Tibial nerve (tissue), 4 donors: ENCODE results near the gene HPS5. TPM values are rescaled to one million over a fixed set of nuclear protein-coding genes. Genes with fewer than 3 reads are reported as not detected.

Experiments used
- DNase-seq, 2 donors: peaks; one replicate each; pipeline ENCODE4 v3.0.0-alpha.2; 2019; ENCODE audit warnings: low spot score in 2 of 2
- H3K27ac ChIP-seq, 4 donors: fragments of 200-600 bp; sonication (generic) in 3 of 4; one replicate each; pipeline ENCODE4 v1.5.1; 2017 to 2019; ENCODE audit warnings: mild to moderate bottlenecking in 1 of 4
- H3K27me3 ChIP-seq, 2 donors: fragments of 200-600 bp; sonication (generic) in 1 of 2; one replicate each; pipeline versions ENCODE4 v1.5.1 to v1.6.0; 2017 to 2019
- H3K36me3 ChIP-seq, 3 donors: fragments of 200-600 bp; sonication (generic); one replicate each; pipeline ENCODE4 v1.5.1; 2018 to 2019
- H3K4me1 ChIP-seq, 4 donors: fragments of 200-600 bp; sonication (generic) in 3 of 4; one replicate each; pipeline ENCODE4 v1.5.1; 2017 to 2019
- H3K4me3 ChIP-seq, 4 donors: fragments of 200-600 bp; sonication (generic) in 3 of 4; one replicate each; pipeline ENCODE4 v1.5.1; 2017 to 2019; ENCODE audit warnings: mild to moderate bottlenecking in 1 of 4, moderate library complexity in 1 of 4
- H3K9me3 ChIP-seq, 4 donors: fragments of 200-600 bp; sonication (generic) in 3 of 4; one replicate each; pipeline ENCODE4 v1.5.1; 2017 to 2019
- EP300 ChIP-seq, 2 donors: sonication (generic); formaldehyde crosslinking; IDR thresholded peaks; one replicate each; pipeline ENCODE4 v1.6.1; 2017; ENCODE audit warnings: antibody characterized with exemption in 2 of 2, mild to moderate bottlenecking in 1 of 2
- POLR2A ChIP-seq, 2 donors: fragments of 450-650 bp; IDR thresholded peaks; one replicate each; pipeline ENCODE4 v1.6.1; 2017; ENCODE audit warnings: antibody characterized with exemption in 2 of 2, mild to moderate bottlenecking in 2 of 2, moderate library complexity in 2 of 2
- WGBS, 2 donors: methylation state at CpG; one replicate each; pipeline ENCODE4 v1.1.5; 2018; 5-methylcytosine and 5-hydroxymethylcytosine counted together
- total RNA-seq, 4 donors: library from RNA; depleted of rRNA; stranded (reverse); fragments of >200 nt; gene quantifications; one replicate each; pipeline ENCODE4 v1.1.0, GENCODE V29; 2016
- TF ChIP-seq, protein P1 (sequence below), 5 experiments: fragments of 200-600 bp in 3 of 5; fragments of 450-650 bp in 2 of 5; sonication (generic) in 3 of 5; IDR thresholded peaks; one replicate each; pipeline ENCODE4 v1.5.1; 2016 to 2019; ENCODE audit warnings: antibody characterized with exemption in 5 of 5, mild to moderate bottlenecking in 3 of 5, moderate library complexity in 2 of 5

HPS5 gene
- total RNA-seq, 4 donors from 2014 or later: 42.6 to 101 (median 65.2) TPM

DNA sequence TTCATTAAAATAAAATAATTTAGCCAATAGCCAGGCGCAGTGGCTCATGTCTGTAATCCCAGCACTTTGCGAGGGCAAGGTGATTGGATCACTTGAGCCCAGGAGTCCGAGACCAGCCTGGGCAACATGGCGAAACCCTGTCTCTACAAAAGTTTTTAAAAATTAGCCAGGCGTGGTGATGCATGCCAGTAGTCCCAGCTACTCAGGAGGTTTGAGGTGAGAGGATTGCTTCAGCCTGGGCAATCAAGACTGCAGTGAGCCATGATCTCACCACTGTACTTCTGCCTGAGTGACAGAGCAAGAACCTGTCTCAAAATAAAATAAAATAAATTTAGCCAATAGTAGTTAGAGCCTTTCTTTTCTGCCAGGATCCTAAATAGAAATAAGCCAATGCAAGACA lies 12.2 kb downstream of the HPS5 start:
- no peak for DNase-seq
- Histone ChIP-seq H3K27ac (peak overlapping the region in 3 of 4 donors; percentile 13 to 95 (median 89)), H3K9me3 (no peaks in the 10 kb centered on the region), H3K4me1 (peaks cover 0 to 47% (median 30%) of the 10 kb centered on the region in 4 donors), H3K4me3 (no peak overlapping the region), H3K27me3 (no peaks in the 10 kb centered on the region), H3K36me3 (peaks cover 0 to 57% (median 6%) of the 10 kb centered on the region in 3 donors)
- 92 to 96% methylated on average over 5 of the region's 5 CpGs for WGBS, 2 donors
- TF ChIP-seq, protein P1, sequence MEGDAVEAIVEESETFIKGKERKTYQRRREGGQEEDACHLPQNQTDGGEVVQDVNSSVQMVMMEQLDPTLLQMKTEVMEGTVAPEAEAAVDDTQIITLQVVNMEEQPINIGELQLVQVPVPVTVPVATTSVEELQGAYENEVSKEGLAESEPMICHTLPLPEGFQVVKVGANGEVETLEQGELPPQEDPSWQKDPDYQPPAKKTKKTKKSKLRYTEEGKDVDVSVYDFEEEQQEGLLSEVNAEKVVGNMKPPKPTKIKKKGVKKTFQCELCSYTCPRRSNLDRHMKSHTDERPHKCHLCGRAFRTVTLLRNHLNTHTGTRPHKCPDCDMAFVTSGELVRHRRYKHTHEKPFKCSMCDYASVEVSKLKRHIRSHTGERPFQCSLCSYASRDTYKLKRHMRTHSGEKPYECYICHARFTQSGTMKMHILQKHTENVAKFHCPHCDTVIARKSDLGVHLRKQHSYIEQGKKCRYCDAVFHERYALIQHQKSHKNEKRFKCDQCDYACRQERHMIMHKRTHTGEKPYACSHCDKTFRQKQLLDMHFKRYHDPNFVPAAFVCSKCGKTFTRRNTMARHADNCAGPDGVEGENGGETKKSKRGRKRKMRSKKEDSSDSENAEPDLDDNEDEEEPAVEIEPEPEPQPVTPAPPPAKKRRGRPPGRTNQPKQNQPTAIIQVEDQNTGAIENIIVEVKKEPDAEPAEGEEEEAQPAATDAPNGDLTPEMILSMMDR (IDR thresholded peaks at IDR 0.05): no peak
- TF ChIP-seq POLR2A (IDR thresholded peaks at IDR 0.05) (no peak), EP300 (IDR thresholded peaks at IDR 0.05) (no peak)

DNA sequence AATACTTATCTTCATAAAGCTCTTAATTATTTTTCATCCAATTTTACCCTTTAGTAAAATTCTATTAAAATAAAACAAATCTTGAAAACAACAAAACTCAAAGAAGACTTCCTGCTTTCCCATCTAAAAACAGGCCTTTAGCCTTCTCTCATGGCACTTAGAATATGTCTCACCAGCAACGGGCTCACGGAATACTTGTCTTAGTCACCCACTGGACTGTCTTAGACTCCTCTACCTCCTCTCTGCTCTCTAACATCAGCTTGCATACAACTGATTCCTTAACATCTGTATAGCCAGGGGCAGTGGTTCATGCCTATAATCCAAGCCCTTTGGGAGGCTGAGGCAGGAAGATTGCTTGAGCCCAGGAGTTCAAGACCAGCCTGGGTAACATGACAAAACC lies 13.7 kb downstream of the HPS5 start:
- H3K36me3 ChIP-seq: peaks cover 0 to 71% (median 7%) of the 10 kb centered on the region in 3 donors
- TF ChIP-seq EP300 (IDR thresholded peaks at IDR 0.05): no peak
- no peak for TF ChIP-seq POLR2A (IDR thresholded peaks at IDR 0.05)
- TF ChIP-seq, protein P1 (IDR thresholded peaks at IDR 0.05): no peak
- WGBS, 2 donors: 86 to 92% methylated on average over 2 of the region's 2 CpGs

DNA sequence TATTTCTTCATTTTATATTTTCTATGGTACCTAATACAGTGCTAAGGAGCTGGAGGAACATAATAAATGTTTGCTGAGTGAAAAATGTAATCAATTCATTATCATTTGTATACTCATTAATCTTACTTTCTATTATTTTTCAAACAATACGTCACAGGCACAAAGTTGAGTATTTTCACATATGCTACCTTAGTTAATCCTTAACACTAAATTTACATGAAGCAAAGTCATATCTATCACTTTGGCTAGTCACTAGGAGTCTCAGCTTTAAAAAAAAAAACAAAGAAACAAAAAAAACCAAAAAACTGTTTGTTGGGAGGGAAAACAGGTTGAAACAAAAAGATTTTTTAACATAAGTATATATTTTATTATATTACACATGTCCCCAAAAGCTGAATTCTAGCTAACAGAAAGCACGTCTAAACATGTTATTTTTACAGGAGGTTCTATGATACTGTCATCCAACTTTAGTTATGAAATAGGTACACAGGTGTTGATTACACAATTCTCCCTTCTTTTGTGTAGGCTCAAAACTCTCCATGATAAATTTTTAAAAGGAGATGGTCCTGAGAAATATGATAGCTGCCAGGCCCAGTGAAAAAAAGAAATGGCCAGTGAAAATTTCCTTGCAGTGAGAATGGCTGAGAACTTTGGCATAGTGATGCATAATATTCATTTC lies 14.3 kb downstream of the HPS5 start:
- WGBS, 2 donors: 90 to 91% methylated on average over 2 of the region's 2 CpGs
- H3K27me3 ChIP-seq: no peaks in the 10 kb centered on the region
- peaks cover 0 to 74% (median 7%) of the 10 kb centered on the region in 3 donors for H3K36me3 ChIP-seq

More for the DNA sequence above, 13.7 kb downstream of the HPS5 start:
- Histone ChIP-seq H3K4me1 (peaks cover 0 to 36% (median 25%) of the 10 kb centered on the region in 4 donors), H3K4me3 (no peak overlapping the region), H3K27ac (peak overlapping the region in 2 of 4 donors; percentile 64 to 89), H3K9me3 (no peaks in the 10 kb centered on the region), H3K27me3 (no peaks in the 10 kb centered on the region)
- no peak for DNase-seq

DNA sequence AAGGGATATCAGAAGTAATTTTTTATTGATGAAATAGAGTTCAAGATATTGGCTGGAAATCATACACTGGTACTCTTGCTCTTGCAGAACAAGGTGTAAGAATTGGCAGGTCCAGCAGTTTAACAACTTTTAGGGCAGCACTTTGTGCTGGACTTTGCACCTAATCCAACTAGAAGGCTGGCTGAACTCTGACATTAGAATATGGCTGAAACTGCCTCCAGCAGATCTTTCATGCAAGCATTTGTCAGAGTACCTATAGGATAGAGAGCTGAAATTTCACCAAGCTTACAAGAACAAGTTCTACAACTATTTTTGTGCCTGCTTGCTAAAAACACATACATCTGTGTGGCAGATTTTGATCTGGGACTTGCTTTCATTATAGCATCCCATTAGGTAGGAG lies 17.2 kb downstream of the HPS5 start:
- Histone ChIP-seq H3K9me3 (no peaks in the 10 kb centered on the region), H3K4me3 (no peak overlapping the region), H3K27me3 (no peaks in the 10 kb centered on the region), H3K27ac (no peak overlapping the region), H3K36me3 (peaks cover 0 to 90% (median 7%) of the 10 kb centered on the region in 3 donors), H3K4me1 (peaks cover 0 to 11% (median 1%) of the 10 kb centered on the region in 4 donors)
- no peak for DNase-seq
- TF ChIP-seq POLR2A (IDR thresholded peaks at IDR 0.05): no peak
- TF ChIP-seq EP300 (IDR thresholded peaks at IDR 0.05): no peak
- TF ChIP-seq, protein P1 (IDR thresholded peaks at IDR 0.05): no peak

More for the DNA sequence above, 14.3 kb downstream of the HPS5 start:
- H3K9me3 ChIP-seq: no peaks in the 10 kb centered on the region
- no peak overlapping the region for H3K4me3 ChIP-seq
- no peak for DNase-seq
- peaks cover 0 to 36% (median 21%) of the 10 kb centered on the region in 4 donors for H3K4me1 ChIP-seq
- TF ChIP-seq POLR2A (IDR thresholded peaks at IDR 0.05) (no peak), EP300 (IDR thresholded peaks at IDR 0.05) (no peak)
- TF ChIP-seq, protein P1 (IDR thresholded peaks at IDR 0.05): no peak
- H3K27ac ChIP-seq: peak overlapping the region in 2 of 4 donors; percentile 64 to 89

DNA sequence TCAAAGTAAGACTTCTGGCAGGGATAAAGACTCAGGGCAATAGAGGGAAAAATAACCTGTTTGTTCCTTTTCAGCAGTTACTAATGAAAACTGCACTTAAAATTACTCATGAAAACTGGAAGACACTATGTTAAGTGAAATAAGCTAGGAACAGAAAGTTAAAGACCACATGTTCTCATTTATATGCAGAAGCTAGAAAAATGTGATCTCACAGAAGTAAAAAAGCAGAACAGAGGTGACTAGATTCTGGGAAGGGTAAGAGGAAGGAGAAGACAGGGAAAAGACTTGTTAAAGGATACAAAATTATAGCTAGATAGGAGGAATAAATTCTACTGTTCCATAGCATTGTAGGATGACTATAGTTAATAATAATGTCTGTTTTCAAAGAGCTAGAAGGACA lies 22.2 kb downstream of the HPS5 start:
- DNase-seq: no peak
- Histone ChIP-seq H3K4me1 (peaks cover 0 to 18% (median 1%) of the 10 kb centered on the region in 4 donors), H3K4me3 (no peak overlapping the region), H3K27me3 (no peaks in the 10 kb centered on the region), H3K36me3 (peaks cover 3 to 96% (median 11%) of the 10 kb centered on the region in 3 donors), H3K9me3 (no peaks in the 10 kb centered on the region), H3K27ac (no peak overlapping the region)
- no peak for TF ChIP-seq EP300 (IDR thresholded peaks at IDR 0.05)
- TF ChIP-seq, protein P1 (IDR thresholded peaks at IDR 0.05): no peak
- no peak for TF ChIP-seq POLR2A (IDR thresholded peaks at IDR 0.05)
